ENCODE data around the gene SYNGR3.

DNA sequence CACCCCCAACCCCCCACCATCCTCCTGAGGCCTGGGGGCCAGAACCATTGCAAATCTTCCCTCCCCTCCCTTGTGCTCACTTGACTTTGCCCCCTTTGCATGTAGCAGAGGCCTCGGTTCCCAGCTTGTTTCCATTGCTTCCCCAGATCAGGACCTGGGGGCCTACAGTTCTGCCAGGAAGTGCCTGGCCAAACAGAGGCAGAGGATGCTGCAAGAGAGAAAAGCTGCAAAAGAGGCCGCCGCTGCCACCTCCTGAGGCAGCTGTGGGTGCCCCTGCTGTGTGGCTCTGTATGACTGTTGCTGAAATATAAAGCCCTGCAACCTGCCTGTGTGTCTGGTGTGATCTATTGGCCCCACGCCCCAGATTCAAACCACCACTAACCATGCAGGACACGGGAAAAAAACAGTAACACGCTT is 28.1 kb upstream of the SYNGR3 start:
- TF ChIP-seq, protein P1, sequence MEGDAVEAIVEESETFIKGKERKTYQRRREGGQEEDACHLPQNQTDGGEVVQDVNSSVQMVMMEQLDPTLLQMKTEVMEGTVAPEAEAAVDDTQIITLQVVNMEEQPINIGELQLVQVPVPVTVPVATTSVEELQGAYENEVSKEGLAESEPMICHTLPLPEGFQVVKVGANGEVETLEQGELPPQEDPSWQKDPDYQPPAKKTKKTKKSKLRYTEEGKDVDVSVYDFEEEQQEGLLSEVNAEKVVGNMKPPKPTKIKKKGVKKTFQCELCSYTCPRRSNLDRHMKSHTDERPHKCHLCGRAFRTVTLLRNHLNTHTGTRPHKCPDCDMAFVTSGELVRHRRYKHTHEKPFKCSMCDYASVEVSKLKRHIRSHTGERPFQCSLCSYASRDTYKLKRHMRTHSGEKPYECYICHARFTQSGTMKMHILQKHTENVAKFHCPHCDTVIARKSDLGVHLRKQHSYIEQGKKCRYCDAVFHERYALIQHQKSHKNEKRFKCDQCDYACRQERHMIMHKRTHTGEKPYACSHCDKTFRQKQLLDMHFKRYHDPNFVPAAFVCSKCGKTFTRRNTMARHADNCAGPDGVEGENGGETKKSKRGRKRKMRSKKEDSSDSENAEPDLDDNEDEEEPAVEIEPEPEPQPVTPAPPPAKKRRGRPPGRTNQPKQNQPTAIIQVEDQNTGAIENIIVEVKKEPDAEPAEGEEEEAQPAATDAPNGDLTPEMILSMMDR (conservative IDR thresholded peaks at IDR 0.05 in 1 of 2, IDR thresholded peaks at IDR 0.05 in 1 of 2; ENCODE audit: extremely low read depth in 1 of 2, insufficient read depth in 1 of 2, low read depth in 1 of 2, low read length in 2 of 2), result no peak
- TF ChIP-seq EZH2 (IDR thresholded peaks at IDR 0.05; ENCODE audit: borderline replicate concordance, low read length), result no peak
